Measurements from ENCODE around the gene PTPRG. TPM values are rescaled to one million over a fixed set of nuclear protein-coding genes. Genes with fewer than 3 reads are reported as not detected.

PTPRG gene
- total RNA-seq, 3 donors from 2014 or later: 28.9 to 54.7 (median 40.4) TPM

DNA sequence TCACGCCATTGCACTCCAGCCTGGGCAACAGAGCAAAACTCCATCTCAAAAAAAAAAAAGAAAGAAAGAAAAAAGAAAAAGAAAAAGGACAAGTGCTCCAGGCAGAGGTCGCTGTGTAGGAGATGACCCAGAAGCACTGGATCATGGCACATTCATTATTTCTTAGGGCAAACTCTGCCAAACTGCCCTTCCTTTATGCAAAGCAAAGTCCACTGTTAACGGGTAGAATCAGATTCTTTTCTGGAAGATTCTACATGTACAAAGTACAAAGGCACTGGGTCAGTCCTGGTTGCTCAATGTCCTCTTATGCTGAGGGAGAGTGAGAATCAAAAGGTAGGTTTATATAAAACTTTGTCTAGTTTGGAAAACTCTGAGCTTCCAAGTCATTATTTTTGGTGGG lies 667.1 kb downstream of the PTPRG start:
- TF ChIP-seq, protein P1, sequence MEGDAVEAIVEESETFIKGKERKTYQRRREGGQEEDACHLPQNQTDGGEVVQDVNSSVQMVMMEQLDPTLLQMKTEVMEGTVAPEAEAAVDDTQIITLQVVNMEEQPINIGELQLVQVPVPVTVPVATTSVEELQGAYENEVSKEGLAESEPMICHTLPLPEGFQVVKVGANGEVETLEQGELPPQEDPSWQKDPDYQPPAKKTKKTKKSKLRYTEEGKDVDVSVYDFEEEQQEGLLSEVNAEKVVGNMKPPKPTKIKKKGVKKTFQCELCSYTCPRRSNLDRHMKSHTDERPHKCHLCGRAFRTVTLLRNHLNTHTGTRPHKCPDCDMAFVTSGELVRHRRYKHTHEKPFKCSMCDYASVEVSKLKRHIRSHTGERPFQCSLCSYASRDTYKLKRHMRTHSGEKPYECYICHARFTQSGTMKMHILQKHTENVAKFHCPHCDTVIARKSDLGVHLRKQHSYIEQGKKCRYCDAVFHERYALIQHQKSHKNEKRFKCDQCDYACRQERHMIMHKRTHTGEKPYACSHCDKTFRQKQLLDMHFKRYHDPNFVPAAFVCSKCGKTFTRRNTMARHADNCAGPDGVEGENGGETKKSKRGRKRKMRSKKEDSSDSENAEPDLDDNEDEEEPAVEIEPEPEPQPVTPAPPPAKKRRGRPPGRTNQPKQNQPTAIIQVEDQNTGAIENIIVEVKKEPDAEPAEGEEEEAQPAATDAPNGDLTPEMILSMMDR (IDR thresholded peaks at IDR 0.05): no peak
- intact Hi-C loops (cut with DNase I, micrococcal nuclease): no loop called here
- ATAC-seq: no peak

DNA sequence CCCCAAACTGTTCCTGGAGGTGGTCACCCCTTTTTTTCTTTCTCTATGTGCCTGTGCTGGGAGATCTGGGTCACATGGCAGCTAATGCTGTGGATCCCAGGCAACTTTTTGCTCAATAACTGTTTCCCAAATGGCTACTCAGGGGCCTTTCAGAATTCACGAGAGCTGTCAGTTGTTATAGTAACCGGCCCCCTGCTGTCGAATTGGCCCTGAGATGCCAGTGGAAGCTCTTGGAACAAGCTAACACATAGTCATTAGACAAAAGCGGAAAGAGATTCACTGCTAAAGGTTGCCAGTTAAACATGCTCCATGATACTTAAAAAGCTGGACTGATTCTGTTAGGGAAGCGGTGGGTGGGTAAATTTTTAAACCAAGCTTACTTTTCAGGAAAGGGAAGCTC lies 667.8 kb downstream of the PTPRG start:
- no peak for ATAC-seq
- H3K4me1 ChIP-seq (ENCODE audit: low read depth): no peaks in the 10 kb centered on the region
- DNase-seq: no peak
- intact Hi-C loops (cut with DNase I, micrococcal nuclease): no loop called here
- TF ChIP-seq, protein P1 (IDR thresholded peaks at IDR 0.05): no peak
- H3K9me3 ChIP-seq: no peaks in the 10 kb centered on the region
- no peaks in the 10 kb centered on the region for H3K36me3 ChIP-seq (ENCODE audit: low read depth)
- no peak overlapping the region for H3K4me3 ChIP-seq

More for the DNA sequence above, 667.1 kb downstream of the PTPRG start:
- Histone ChIP-seq H3K4me3 (no peak overlapping the region), H3K9me3 (no peaks in the 10 kb centered on the region), H3K36me3 (ENCODE audit: low read depth) (no peaks in the 10 kb centered on the region), H3K4me1 (ENCODE audit: low read depth) (no peaks in the 10 kb centered on the region)
- DNase-seq: no peak

DNA sequence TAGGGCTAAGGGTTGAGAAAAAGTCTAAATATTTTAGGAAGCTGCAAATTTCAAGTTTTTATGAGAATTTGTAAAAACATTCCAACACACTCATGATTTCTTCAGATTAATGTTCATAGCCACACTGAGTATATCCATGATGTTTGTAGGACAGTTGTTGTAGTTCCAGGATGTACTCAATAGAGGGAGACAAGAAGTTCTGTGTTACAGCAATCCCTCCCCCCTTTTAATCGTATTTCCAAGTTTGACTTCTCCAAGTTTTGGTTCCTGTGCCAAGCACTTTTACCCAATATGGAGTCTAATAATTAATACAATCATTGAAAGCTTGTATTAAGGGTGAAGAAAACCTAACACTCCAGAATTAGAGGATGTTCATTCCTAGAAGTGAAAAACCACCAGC lies 668.5 kb downstream of the PTPRG start:
- Histone ChIP-seq H3K4me1 (ENCODE audit: low read depth) (no peaks in the 10 kb centered on the region), H3K9me3 (no peaks in the 10 kb centered on the region), H3K4me3 (no peak overlapping the region), H3K36me3 (ENCODE audit: low read depth) (no peaks in the 10 kb centered on the region)
- DNase-seq (no peak), ATAC-seq (no peak)
- TF ChIP-seq, protein P1 (IDR thresholded peaks at IDR 0.05): no peak
- intact Hi-C loops (cut with DNase I, micrococcal nuclease): no loop called here

DNA sequence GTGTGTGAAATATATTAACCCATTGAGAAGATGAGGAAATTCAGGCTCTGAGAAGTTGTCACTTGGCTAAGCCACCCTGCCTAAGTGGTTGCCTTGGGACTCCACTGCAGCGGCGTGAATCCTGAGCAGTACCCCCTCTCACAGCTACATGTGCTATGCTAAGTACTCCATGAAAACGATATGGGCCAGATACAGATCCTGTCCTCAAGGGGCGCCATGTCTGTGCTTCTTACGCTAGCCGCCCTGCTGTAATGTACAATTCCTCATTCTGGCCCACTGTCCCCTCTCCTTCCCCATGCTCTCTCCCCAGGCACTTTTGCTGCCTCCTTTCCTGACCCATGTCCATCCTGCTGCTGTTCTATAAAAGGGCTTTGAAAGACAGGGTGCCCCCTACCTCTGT lies 671.7 kb downstream of the PTPRG start:
- Histone ChIP-seq H3K9me3 (no peaks in the 10 kb centered on the region), H3K4me1 (ENCODE audit: low read depth) (no peaks in the 10 kb centered on the region), H3K4me3 (no peak overlapping the region), H3K36me3 (ENCODE audit: low read depth) (no peaks in the 10 kb centered on the region)
- ATAC-seq: no peak
- DNase-seq: no peak
- TF ChIP-seq, protein P1 (IDR thresholded peaks at IDR 0.05): no peak
- intact Hi-C loops (cut with DNase I, micrococcal nuclease): no loop called here

DNA sequence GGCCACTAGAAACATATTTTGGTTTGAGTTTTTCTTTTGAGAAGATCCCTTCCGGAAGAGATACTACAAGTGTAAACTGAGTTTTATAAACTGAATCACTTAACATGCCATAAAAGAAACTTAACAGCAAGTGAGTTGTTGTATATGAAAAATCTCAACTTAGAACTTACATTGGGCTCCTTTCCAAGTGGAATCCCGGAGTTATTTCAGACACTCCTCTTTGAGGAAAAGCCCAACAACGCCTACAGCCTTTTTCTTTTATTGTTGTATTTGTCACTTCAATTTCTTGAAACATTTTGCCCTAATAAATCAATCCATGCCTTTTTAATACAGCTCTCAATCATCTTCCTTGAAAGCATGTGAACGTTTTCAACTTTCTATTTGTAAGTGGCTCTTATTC lies 674.6 kb downstream of the PTPRG start:
- H3K36me3 ChIP-seq (ENCODE audit: low read depth): no peaks in the 10 kb centered on the region
- DNase-seq: no peak
- intact Hi-C loops (cut with DNase I, micrococcal nuclease): no loop called here
- no peak for ATAC-seq
- TF ChIP-seq, protein P1 (IDR thresholded peaks at IDR 0.05): no peak
- H3K4me3 ChIP-seq: no peak overlapping the region
- H3K9me3 ChIP-seq: no peaks in the 10 kb centered on the region
- H3K4me1 ChIP-seq (ENCODE audit: low read depth): no peaks in the 10 kb centered on the region

DNA sequence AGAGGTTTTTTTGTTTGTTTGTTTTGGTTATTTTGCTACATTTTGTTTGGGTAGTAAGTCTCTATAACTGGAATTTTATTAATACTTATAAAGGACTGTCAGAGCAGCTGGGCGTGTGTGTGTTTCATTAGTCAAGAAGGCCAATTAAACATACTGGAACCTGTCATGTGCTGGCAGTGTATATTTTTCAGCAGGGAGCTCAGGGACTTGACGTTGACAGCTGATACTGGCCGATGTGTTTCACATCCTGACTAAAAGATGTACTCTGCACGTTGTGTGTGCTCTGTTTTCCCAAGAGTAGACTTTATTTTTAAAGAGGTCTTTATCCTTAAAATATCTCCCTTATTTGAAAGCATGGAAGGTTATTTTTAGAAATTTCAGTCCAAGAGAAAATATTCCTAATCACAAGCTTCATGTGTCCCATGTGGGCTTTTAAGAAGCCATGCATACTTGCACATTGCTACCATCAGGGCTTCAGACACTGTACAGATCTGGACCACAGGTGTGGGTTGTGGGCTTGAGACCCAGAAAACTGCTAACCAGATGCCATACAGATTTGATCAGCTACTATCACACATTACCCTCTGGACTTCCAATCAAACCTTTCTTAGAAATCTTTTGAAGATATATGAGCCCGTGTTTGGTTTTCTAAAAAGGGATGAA lies 676.0 kb downstream of the PTPRG start:
- intact Hi-C loops (cut with DNase I, micrococcal nuclease): no loop called here
- TF ChIP-seq, protein P1 (IDR thresholded peaks at IDR 0.05): no peak
- Histone ChIP-seq H3K36me3 (ENCODE audit: low read depth) (no peaks in the 10 kb centered on the region), H3K4me1 (ENCODE audit: low read depth) (no peaks in the 10 kb centered on the region), H3K4me3 (no peak overlapping the region), H3K9me3 (no peaks in the 10 kb centered on the region)
- no peak for ATAC-seq
- no peak for DNase-seq

All from mucosa of descending colon (tissue), 3 donors.